NCI-H1694 treated with DMSO at 0.1 percent for 48 hours (cell line): ENCODE data around the gene DCC.

Experiments used
- DNase-seq: peaks from one replicate; lab custom pipeline; 2025; lab: John Stamatoyannopoulos, UW

DCC gene

DNA sequence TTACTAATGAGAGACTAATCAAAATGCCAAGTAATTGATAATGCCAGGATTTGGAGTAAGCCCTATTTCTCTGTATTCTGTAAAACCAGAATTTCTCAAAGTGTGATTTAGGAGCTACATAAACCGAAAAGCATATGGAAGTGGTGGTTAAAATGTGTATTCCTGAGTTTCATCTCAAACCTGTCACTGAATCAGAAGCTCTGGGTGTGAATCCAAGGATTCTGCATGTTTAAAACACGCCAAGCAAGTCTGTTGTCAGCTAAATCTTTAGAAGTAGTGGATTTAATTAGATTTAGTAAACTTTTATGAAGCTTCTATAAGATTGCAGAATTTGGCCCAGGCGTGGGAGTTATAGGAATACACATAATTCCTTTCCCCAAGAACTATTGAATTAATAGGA, 700.3 kb downstream of the DCC start:
- DNase-seq: no peak

- DNase-seq: no peak
Measured at GRCh38 chr18:53056064-53056463, 716.1 kb downstream of the DCC start.

DNA sequence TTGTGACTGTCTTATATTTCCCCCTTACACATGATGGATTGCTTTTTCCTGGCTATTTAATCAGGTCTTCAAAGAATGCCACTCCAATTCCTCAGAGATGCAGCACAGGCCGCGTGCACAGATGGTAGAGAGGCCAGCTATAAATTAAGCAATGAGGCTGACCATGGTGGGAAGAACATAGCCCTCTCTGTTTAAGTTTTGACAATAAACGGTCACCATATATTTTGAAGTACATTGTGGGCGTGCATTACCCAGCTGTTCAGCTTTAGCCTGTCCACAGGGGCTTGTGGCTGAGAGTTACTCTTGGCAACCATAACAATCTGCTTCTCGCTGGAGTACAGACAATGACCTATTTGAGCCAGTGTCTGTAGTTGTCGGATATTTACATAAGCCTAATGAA, 730.8 kb downstream of the DCC start:
- DNase-seq: no peak

DNA sequence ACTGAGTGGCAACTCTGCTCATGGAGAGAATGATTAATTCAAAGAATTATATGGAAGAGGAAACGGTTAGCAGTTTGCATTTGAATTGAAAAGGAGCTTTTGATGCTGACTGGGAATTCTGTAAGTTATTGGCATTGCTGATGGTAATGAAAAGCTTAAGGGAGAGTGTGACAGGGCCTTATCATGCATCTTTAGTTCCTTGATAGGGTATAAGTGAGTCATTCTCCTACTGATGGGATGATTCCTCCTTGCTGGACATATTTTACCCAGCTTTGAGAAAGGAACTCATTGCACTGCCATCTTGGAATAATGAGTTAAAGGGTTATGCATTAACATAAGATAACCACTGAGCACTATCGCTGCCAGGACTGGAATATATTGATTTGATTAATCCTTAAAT, 740.7 kb downstream of the DCC start:
- DNase-seq: no peak

GRCh38 chr18:53093636-53094035, 753.6 kb downstream of the DCC start:
- DNase-seq: no peak

GRCh38 chr18:53101536-53102105, 761.6 kb downstream of the DCC start:
- no peak for DNase-seq

GRCh38 chr18:53114441-53114840, 774.4 kb downstream of the DCC start:
- no peak for DNase-seq

DNA sequence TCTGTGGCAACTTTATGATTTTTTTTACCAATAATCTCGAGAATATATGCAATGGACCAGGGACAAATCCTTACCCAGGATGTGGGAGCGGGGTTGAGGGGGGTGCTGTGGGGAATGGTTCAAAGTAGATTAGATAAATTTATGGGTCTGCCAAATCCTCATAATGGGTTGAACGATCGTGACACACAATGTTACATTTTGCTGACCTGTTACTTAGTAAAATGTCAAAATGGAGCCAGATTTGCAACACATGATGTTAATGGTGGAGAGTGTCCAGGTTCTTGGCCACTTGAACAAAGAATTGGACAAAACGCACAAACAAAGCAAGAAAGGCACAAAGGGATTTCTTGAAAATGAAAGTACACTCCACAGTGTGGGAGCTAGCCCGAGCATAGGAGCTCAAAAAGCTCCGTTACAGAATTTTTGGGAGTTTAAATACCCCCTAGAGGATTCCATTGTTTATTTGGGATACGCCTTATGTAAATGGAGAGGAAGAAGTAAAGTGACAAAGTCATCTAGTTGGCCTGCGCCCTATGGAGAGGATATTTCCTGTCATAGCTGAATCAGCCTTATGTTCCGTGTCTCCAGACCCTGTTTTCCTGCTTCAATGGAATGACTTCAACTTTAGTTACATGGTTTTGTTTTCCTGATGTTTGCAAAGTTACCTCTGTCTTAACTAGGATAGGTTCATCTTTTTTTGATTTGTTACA, 776.0 kb downstream of the DCC start:
- no peak for DNase-seq

DNA sequence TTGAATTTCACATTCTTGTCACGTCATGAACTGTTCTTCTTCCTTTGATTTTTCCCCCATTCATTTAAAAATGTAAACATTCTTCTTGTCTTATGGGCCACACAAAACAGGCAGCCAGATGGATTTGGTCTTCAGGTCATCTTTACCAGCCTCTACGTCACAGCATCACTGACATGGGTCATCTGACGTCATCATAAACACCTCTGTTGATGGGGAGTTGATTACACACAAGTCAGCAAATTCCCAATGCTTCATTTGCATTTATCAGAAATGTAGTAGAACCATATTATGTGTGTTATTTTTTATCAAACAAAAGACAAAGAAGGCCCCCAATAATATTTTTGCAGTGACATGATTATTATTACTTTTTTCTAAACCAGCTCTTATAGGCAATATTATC, 777.9 kb downstream of the DCC start:
- no peak for DNase-seq

DNA sequence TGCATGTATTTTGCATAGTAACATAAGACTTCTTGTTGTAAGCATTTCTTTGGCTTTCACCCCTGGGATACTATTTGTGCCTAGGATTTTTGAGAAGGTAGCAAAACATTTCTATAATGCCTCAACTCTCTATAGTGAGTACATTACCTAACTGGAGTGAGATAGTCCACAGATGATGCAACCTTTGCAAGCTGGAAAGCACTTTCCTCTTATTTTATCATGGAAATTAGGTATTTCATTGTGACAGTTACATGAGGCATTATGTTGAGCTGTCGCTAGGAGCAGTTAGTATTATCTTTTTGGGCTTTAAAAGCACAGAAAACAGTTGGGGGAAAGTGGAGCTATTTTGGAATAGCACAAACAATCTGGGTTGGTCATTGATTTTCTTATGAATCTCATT, 786.2 kb downstream of the DCC start:
- DNase-seq: no peak

GRCh38 chr18:53131001-53131400, 791.0 kb downstream of the DCC start:
- DNase-seq: no peak

GRCh38 chr18:53134711-53135110, 794.7 kb downstream of the DCC start:
- DNase-seq: no peak

DNA sequence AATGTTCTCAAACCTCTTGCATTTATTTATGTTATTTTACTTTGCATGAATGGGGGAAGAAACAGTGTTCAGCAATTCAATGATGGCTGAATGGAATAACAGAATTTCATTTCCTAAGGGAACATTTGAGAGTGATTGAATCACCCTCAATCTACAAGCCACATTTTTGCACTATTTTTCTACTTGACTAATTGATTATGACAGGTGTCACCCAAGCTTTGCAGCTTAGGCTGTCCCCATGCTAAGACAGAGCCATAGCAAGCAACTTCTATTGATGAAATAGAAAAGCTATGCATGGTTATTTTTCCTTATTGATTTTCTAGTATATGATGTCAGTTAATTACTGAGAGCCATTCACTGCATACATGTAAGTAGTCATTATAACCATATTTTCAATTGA, 795.7 kb downstream of the DCC start:
- DNase-seq: no peak

DNA sequence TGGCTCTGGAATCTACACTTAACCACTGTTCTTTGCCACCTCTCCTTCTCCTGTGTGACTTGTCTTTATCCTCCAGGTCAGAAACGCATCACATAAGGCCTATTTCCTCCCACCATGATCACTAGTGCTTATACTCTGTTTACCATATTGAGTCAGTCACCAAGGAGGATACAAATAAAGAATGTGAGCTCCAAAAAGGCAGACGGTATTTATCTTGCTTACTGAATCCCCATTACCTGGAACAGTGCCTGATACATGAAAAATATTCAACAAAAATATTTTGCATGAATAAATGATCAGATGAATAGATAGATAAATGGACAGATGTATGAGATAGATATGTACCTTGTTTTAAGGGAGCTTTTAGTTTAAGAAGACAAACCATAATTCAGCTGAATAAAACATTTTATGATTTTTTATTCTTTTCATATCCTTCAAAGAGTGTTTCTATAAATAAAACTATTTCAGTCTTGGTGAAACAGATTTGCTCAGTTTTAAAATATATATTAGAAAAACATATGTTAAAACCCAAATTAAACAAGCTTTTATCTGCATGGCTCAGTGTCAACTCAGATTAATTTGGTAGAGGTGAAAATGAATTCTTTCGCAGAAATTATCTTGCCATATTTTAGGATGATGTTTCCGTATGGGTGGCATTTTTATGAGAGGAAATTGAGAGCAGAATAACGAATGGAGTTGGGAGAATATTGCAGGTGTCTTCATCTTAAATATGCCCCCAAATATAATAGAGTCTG, 799.9 kb downstream of the DCC start:
- no peak for DNase-seq

DNA sequence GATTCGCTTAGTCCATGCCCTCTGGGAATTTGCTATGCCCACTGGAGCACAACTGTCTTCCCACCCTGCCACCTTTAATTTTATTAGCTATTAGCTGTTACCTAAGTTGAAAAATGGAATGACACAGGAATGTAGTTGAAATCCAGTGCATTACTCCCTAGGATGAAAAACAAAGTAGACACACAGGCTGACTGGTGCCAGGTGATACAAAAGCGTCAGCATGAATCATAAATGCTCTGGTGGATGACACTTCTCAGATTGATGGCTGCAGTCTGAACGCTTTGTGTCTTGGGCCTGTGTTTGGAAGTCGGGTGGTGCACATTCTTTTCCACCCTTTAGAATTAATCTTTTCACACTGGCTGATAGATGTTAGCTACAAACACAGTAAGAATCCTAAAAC, 802.0 kb downstream of the DCC start:
- no peak for DNase-seq

GRCh38 chr18:53147472-53147871, 807.5 kb downstream of the DCC start:
- DNase-seq: no peak

GRCh38 chr18:53148123-53148522, 808.1 kb downstream of the DCC start:
- DNase-seq: peak; percentile 87

- no peak for DNase-seq
Measured at GRCh38 chr18:53152476-53152875, 812.5 kb downstream of the DCC start.

DNA sequence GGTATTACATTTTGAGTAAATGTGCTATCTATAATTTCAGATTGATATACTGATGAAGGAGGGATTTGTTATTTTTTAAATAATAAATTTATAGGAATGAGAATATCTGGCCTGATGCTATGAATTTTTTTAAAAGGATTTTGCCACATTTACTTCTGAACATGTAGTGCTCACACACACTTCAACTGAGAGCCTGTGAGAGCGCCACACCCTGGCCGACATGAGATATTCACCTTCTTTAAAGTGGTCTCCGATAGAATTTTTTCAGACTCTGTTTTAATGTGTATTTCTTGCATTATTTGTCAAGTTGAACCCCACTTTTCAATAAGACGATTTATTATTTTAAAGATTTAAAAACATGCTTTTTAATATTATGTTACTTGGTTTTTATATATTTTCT, 813.3 kb downstream of the DCC start:
- DNase-seq: no peak

DNA sequence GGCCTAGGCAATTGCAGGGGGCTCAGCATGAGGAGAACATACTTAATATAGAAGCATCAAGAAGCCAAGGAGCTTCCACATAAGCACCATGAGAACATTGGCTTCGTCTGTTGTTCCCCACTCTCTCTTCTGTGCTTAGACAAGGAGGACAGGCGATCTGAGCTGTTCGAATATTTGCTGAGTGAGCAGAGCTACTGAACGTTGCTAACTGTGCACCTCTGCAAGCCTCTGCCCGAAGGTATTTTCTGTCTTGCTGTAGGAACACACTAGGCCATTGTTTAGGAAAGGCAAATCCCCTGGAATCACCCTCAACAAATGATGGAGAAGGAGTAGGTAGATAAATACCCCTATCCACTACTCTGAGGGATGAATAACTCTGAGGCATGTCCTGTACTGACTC, 813.8 kb downstream of the DCC start:
- DNase-seq: no peak

GRCh38 chr18:53165770-53166169, 825.8 kb downstream of the DCC start:
- DNase-seq: no peak

- DNase-seq: no peak
Measured at GRCh38 chr18:53169346-53169745, 829.3 kb downstream of the DCC start.

DNA sequence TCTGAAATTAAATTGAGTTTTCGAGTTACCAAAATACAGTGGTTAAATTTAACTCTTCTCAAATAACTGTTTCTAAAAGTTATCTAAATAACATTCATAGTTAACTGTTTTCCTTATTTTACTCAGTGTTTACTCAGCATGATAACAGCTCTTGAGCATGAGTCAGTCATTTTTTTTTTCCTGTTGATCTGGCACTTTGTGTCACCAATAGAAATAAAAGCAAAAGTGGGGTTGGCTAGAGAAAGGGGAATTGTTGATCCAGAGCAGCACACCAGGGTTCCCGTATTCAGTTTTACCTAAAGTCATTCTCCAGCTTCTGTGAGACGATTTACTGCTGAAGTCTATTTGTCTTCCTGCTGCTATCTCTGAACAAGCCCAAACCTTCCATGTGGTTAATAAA, 851.6 kb downstream of the DCC start:
- DNase-seq: no peak

DNA sequence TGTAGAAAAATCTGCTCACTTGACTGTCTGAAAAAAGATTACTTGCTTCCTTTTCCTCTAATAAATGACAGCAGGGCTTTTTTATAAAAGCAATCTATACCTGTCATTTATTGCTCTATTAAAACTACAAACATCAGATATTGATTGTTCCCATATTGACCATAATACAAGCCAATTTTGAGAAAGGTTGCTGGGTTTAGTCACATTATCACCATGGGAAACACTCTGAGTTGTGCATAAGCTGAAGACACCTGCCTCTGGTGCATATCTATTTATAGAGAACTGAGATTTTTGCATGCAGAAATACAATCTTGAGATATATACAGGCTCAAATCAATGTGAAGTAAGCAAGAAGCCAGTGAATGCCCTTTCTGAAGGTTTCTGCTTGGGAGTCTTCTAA, 853.9 kb downstream of the DCC start:
- DNase-seq: no peak
